ENCODE results near the gene OR5H6.
"Not testable (repeated sequence)": the region's sequence is repeated elsewhere in the genome, so short reads cannot be mapped to it uniquely, and the experiment has no call there.

Gene OR5H6

GRCh38 chr3:98263944-98264343 is at the start of gene OR5H6:
Gene OR5H6, plus strand, starts transcription at chr3:98264244. Its CDS starts 89 bp downstream, at chr3:98264333.
- DNase-seq (ENCODE audit: low read depth in 3 of 3, low spot score in 1 of 3), result no peak

- DNase-seq (ENCODE audit: low read depth in 3 of 3, low spot score in 1 of 3), result no peak
These were observed 49.0 kb upstream of the OR5H6 start for GRCh38 chr3:98215051-98215450.

- no peak for DNase-seq (ENCODE audit: low read depth in 3 of 3, low spot score in 1 of 3)
These were observed 40.0 kb upstream of the OR5H6 start for GRCh38 chr3:98223907-98224672.

- DNase-seq (ENCODE audit: low read depth in 3 of 3, low spot score in 1 of 3), result no peak
These were observed 31.6 kb upstream of the OR5H6 start for GRCh38 chr3:98232489-98232888.

GRCh38 chr3:98233468-98233867 is 30.6 kb upstream of the OR5H6 start:
- DNase-seq (ENCODE audit: low read depth in 3 of 3, low spot score in 1 of 3), result no peak

GRCh38 chr3:98240131-98240530 is 23.9 kb upstream of the OR5H6 start:
- no peak for DNase-seq (ENCODE audit: low read depth in 3 of 3, low spot score in 1 of 3)

GRCh38 chr3:98242155-98242554 is 21.9 kb upstream of the OR5H6 start:
- no peak for DNase-seq (ENCODE audit: low read depth in 3 of 3, low spot score in 1 of 3)

GRCh38 chr3:98243843-98244242 is 20.2 kb upstream of the OR5H6 start:
- DNase-seq (ENCODE audit: low read depth in 3 of 3, low spot score in 1 of 3), result no peak

GRCh38 chr3:98246142-98246541 is 17.9 kb upstream of the OR5H6 start:
- no peak for DNase-seq (ENCODE audit: low read depth in 3 of 3, low spot score in 1 of 3)

- not testable (repeated sequence) for DNase-seq (ENCODE audit: low read depth in 3 of 3, low spot score in 1 of 3)
These were observed 8.0 kb upstream of the OR5H6 start for GRCh38 chr3:98256026-98256425.

- DNase-seq (ENCODE audit: low read depth in 3 of 3, low spot score in 1 of 3), result no peak
These were observed 4.3 kb upstream of the OR5H6 start for GRCh38 chr3:98259707-98260106.

GRCh38 chr3:98262046-98262445 is 2.0 kb upstream of the OR5H6 start:
- no peak for DNase-seq (ENCODE audit: low read depth in 3 of 3, low spot score in 1 of 3)

GRCh38 chr3:98269846-98270245 is 5.8 kb downstream of the OR5H6 start:
- no peak for DNase-seq (ENCODE audit: low read depth in 3 of 3, low spot score in 1 of 3)

GRCh38 chr3:98272126-98272525 is 8.1 kb downstream of the OR5H6 start:
- no peak for DNase-seq (ENCODE audit: low read depth in 3 of 3, low spot score in 1 of 3)

GRCh38 chr3:98274914-98275313 is 10.9 kb downstream of the OR5H6 start:
- no peak for DNase-seq (ENCODE audit: low read depth in 3 of 3, low spot score in 1 of 3)

GRCh38 chr3:98282205-98282604 is 18.2 kb downstream of the OR5H6 start, which contains the start of gene OR5H2:
Gene OR5H2, plus strand, starts transcription at chr3:98282505. Its CDS starts 398 bp downstream, at chr3:98282903.
- no peak for DNase-seq (ENCODE audit: low read depth in 3 of 3, low spot score in 1 of 3)

- no peak for DNase-seq (ENCODE audit: low read depth in 3 of 3, low spot score in 1 of 3)
These were observed 26.9 kb downstream of the OR5H6 start for GRCh38 chr3:98290916-98291315.

- no peak for DNase-seq (ENCODE audit: low read depth in 3 of 3, low spot score in 1 of 3)
These were observed 27.4 kb downstream of the OR5H6 start for GRCh38 chr3:98291332-98291957.
